Keratinocyte (primary cell): ENCODE measurements around the gene ACTA2.

Experiments used
- EZH2 ChIP-seq: IDR thresholded peaks from one replicate; pipeline ENCODE4 v1.6.1; 2012; ENCODE audit warnings: inconsistent platforms, mild to moderate bottlenecking, low read length, moderate library complexity
- TF ChIP-seq, protein P1 (sequence below), 3 experiments: IDR thresholded peaks in 1 of 3; conservative IDR thresholded peaks in 1 of 3; optimal IDR thresholded peaks in 1 of 3; 2 replicates in 2 of 3; 3 replicates in 1 of 3; pipeline versions ENCODE3 to v1.5.1; 2011; ENCODE audit warnings: low read length in 3 of 3, mild to moderate bottlenecking in 3 of 3, moderate library complexity in 2 of 3, control low read depth in 1 of 3, inconsistent platforms in 1 of 3; ENCODE audit not compliant: insufficient read depth in 2 of 3; ENCODE audit errors: extremely low read depth in 1 of 3

DNA sequence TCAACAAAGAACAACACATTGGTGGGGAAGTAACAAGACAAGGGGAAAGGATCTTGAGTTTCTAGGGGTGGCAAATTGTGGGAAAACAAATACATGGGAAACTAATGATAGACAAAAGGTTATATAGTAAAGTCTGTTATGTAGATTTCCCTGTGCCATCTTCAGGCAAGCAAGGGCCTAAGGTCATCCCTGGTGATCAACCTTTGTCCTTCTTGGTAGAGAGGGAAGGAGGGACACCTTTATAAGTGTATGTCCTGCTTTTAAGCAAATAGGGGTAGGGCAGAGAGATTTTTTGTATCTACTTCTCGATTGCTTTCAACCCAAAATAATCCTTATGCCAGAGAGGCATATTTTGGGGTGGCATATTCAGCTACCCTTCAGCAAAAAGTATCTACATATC lies 11.8 kb upstream of the ACTA2 start:
- TF ChIP-seq, protein P1, sequence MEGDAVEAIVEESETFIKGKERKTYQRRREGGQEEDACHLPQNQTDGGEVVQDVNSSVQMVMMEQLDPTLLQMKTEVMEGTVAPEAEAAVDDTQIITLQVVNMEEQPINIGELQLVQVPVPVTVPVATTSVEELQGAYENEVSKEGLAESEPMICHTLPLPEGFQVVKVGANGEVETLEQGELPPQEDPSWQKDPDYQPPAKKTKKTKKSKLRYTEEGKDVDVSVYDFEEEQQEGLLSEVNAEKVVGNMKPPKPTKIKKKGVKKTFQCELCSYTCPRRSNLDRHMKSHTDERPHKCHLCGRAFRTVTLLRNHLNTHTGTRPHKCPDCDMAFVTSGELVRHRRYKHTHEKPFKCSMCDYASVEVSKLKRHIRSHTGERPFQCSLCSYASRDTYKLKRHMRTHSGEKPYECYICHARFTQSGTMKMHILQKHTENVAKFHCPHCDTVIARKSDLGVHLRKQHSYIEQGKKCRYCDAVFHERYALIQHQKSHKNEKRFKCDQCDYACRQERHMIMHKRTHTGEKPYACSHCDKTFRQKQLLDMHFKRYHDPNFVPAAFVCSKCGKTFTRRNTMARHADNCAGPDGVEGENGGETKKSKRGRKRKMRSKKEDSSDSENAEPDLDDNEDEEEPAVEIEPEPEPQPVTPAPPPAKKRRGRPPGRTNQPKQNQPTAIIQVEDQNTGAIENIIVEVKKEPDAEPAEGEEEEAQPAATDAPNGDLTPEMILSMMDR (optimal IDR thresholded peaks at IDR 0.05 in 1 of 3, IDR thresholded peaks at IDR 0.05 in 1 of 3, conservative IDR thresholded peaks at IDR 0.05 in 1 of 3; ENCODE audit: extremely low read depth in 1 of 3, insufficient read depth in 2 of 3, low read length in 3 of 3) = no peak
- TF ChIP-seq EZH2 = no peak
